GM06990 (cell line): ENCODE measurements around the gene METTL4.
"Not testable (repeated sequence)": the region's sequence is repeated elsewhere in the genome, so short reads cannot be mapped to it uniquely, and the experiment has no call there.

Source experiments
- DNase-seq: peaks from one replicate; pipeline ENCODE4 v3.0.0-alpha.2; 2011; ENCODE audit not compliant: insufficient read length; ENCODE audit errors: extremely low read depth
- H3K27me3 ChIP-seq: replicated peaks from 2 replicates; pipeline ENCODE4 v1.6.0; 2011; ENCODE audit warnings: low read length; ENCODE audit not compliant: control insufficient read depth, insufficient read depth
- H3K36me3 ChIP-seq: 2 replicates; pipeline ENCODE4 v1.5.1; 2011; ENCODE audit warnings: low read length; ENCODE audit not compliant: control insufficient read depth, insufficient read depth
- H3K4me3 ChIP-seq: replicated peaks from 2 replicates; pipeline ENCODE4 v1.5.1; 2011; ENCODE audit warnings: low read depth, mild to moderate bottlenecking, control low read depth, low read length
- TF ChIP-seq, protein P1 (sequence below): IDR thresholded peaks from 2 replicates; pipeline ENCODE4 v1.5.1; 2011; ENCODE audit warnings: low read length, control low read depth, mild to moderate bottlenecking, inconsistent platforms; ENCODE audit not compliant: insufficient read depth, poor library complexity, severe bottlenecking

Gene METTL4

GRCh38 chr18:2549462-2549861, 21.8 kb downstream of the METTL4 start:
- H3K36me3 ChIP-seq: no peaks in the 10 kb centered on the region
- H3K4me3 ChIP-seq: no peak overlapping the region
- no peak for DNase-seq
- TF ChIP-seq, protein P1, sequence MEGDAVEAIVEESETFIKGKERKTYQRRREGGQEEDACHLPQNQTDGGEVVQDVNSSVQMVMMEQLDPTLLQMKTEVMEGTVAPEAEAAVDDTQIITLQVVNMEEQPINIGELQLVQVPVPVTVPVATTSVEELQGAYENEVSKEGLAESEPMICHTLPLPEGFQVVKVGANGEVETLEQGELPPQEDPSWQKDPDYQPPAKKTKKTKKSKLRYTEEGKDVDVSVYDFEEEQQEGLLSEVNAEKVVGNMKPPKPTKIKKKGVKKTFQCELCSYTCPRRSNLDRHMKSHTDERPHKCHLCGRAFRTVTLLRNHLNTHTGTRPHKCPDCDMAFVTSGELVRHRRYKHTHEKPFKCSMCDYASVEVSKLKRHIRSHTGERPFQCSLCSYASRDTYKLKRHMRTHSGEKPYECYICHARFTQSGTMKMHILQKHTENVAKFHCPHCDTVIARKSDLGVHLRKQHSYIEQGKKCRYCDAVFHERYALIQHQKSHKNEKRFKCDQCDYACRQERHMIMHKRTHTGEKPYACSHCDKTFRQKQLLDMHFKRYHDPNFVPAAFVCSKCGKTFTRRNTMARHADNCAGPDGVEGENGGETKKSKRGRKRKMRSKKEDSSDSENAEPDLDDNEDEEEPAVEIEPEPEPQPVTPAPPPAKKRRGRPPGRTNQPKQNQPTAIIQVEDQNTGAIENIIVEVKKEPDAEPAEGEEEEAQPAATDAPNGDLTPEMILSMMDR: no peak
- H3K27me3 ChIP-seq: no peaks in the 10 kb centered on the region

DNA sequence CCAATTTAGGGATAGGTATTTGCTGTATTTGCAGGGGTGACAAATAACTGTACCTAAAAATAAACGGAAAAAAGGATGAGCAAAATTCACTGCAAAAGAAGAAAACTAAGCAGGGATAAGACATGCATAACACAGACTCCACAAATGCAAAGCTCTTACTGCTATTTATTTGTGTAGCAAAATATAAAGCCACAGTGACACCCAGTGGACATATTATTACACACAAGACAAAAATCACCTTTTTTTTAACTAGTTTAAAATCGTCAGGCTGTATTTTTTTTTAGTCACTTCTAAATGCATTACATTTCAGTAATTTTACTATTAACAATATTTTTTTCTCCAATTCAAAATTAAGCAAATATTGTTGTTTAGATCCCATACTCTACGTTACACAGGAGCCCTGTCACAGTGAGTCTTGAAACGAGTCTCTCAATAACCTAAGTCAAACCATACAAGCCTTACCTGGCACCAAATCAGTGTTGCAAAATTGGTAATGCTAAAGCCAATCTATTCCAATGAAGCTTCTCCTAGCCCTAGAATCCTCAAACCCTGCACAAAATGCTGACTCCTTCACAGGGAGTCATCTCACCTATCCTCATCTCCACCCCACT, 23.7 kb downstream of the METTL4 start:
- H3K4me3 ChIP-seq: no peak overlapping the region
- no peaks in the 10 kb centered on the region for H3K36me3 ChIP-seq
- no peak for DNase-seq
- TF ChIP-seq, protein P1: peak; percentile 39
- H3K27me3 ChIP-seq: no peaks in the 10 kb centered on the region

DNA sequence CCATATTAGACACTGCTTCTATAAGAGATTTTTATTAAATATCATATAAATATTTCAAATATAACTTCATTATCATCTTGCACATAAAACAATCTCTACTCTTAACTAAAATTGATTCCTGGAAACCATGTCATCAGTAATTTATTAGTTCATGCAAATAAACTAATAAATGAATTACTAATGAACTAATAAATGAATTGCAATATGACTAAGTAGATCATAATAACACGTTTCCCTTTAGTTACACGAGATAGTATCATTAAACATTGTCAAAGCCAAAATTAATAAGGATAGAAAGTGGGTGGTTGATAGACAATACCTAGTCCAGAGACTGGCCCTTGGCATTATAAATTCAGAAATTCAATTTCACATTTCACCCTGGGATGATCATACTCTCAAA, 26.1 kb downstream of the METTL4 start:
- Histone ChIP-seq H3K27me3 (no peaks in the 10 kb centered on the region), H3K4me3 (no peak overlapping the region), H3K36me3 (no peaks in the 10 kb centered on the region)
- TF ChIP-seq, protein P1: no peak
- DNase-seq: no peak

GRCh38 chr18:2541925-2542563, 29.3 kb downstream of the METTL4 start:
- peak; percentile 9 for DNase-seq
- not testable (repeated sequence) for H3K4me3 ChIP-seq, H3K27me3 ChIP-seq, H3K36me3 ChIP-seq
- TF ChIP-seq, protein P1: peak; percentile 48

DNA sequence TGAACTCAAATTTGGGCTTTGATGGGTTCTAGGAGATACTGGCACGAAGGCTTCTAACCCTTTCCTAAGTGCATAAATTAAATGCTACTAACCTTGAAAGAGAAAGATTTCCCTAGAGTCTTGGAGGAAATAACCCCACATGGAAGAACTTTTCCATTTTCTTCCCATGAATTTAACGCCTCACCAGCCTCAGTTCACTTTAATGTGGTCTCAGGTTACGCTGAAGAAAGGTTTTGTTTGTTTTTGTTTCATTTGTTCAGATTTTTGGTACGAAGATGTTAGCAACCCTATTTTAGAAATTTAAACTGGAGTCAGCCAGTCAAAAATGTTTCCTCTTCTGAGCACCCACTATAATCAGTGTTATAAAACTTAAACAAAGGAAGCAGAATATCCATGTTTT, 30.7 kb downstream of the METTL4 start:
- no peak for DNase-seq
- Histone ChIP-seq H3K27me3 (no peaks in the 10 kb centered on the region), H3K36me3 (no peaks in the 10 kb centered on the region), H3K4me3 (no peak overlapping the region)
- TF ChIP-seq, protein P1: no peak

DNA sequence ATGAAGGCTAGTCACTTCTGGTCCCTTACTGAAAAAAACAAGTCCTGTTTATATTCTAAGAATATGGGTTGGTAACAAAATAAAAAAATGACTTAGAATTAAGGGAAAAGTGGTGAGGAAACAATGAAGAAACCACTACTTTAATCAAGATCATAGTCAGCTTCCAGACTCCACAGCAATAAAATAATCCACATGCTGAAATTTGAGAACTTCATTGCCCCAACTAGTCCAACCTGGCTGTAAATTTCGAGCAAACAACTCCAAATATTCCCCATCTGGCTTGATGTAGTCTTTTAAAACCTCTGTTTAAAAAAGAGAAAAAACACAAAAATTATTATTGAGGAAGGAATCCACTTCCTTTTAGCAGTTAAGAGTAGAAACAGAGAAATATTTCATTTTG, 32.5 kb downstream of the METTL4 start:
- TF ChIP-seq, protein P1: no peak
- no peak overlapping the region for H3K4me3 ChIP-seq
- no peaks in the 10 kb centered on the region for H3K27me3 ChIP-seq
- H3K36me3 ChIP-seq: no peaks in the 10 kb centered on the region
- no peak for DNase-seq
